Measurements from ENCODE around the gene PDE4D.
"Not testable (repeated sequence)": the region's sequence is repeated elsewhere in the genome, so short reads cannot be mapped to it uniquely, and the experiment has no call there.

PDE4D gene

GRCh38 chr5:59458321-59458720 lies 435.2 kb downstream of the PDE4D start:
- no peak for DNase-seq

- DNase-seq, result no peak
These were observed 443.5 kb downstream of the PDE4D start for GRCh38 chr5:59449905-59450644.

GRCh38 chr5:59446356-59446755 lies 447.2 kb downstream of the PDE4D start:
- no peak for DNase-seq

- no peak for DNase-seq
These were observed 447.8 kb downstream of the PDE4D start for GRCh38 chr5:59445741-59446140.

DNA sequence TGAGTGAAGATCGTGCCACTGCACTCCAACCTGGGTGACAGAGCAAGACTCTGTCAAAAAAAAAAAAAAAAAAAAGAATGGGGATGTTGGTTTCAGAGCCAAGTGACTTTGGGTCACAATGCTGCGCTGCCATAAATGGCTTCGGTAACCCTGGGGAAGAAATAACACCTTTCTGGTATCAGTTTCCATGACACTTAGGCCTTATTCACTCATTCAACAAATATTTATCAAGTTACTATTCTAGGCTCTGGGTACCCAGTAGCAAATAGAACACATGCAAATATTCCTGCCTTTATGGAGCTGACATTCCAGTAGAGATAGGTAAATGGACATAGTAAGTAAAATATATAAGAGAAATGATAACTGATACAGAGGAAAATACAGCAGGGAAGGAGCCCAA lies 454.2 kb downstream of the PDE4D start:
- DNase-seq, result no peak

GRCh38 chr5:59437176-59437575 lies 456.4 kb downstream of the PDE4D start:
- no peak for DNase-seq

- DNase-seq, result no peak
These were observed 457.0 kb downstream of the PDE4D start for GRCh38 chr5:59436364-59437148.

GRCh38 chr5:59433174-59433573 lies 460.4 kb downstream of the PDE4D start:
- no peak for DNase-seq

- no peak for DNase-seq
These were observed 463.4 kb downstream of the PDE4D start for GRCh38 chr5:59430066-59430685.

- DNase-seq, result no peak
These were observed 465.1 kb downstream of the PDE4D start for GRCh38 chr5:59428391-59428790.

GRCh38 chr5:59424515-59424914 lies 469.0 kb downstream of the PDE4D start:
- DNase-seq, result no peak

GRCh38 chr5:59423021-59423420 lies 470.5 kb downstream of the PDE4D start:
- no peak for DNase-seq

GRCh38 chr5:59421986-59422941 lies 471.3 kb downstream of the PDE4D start:
- DNase-seq, result no peak

DNA sequence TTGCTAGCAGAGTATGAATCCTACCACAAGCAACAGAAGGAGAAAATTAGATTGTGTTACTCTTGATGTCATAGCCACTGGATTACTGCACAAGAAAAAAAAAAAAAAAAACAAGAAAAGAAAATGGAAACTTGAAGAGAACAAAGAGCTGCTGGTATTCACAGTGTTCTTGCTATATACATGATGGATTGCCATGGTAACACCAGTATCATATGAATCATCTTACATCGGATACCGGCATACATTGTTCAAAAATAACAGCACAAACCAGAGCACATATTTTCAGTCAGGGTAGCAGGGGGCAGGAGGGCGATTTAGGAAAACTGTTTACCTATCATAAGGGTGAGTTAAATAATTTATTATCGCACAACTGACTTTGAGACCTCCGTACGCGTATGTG lies 472.9 kb downstream of the PDE4D start:
- no peak for DNase-seq

DNA sequence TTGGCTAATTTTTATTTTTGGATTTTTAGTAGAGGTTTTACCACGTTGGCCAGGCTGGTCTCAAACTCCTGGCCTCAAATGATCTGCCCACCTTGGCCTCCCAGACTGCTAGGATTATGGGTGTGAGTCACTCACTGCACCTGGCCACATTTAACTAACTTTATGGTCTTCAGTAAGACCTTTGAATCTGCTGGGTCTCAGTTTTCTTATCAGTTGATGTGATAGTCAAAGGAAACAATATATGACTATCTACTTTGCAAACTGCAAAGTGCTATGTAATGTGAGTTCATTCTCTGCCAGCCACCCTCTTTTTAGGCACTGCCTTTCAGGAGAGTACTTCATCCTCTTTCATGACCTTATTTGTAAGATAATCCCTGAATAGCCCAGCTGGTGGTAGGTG lies 474.7 kb downstream of the PDE4D start:
- no peak for DNase-seq

GRCh38 chr5:59416451-59416850 lies 477.1 kb downstream of the PDE4D start:
- no peak for DNase-seq

GRCh38 chr5:59416026-59416425 lies 477.5 kb downstream of the PDE4D start:
- no peak for DNase-seq

GRCh38 chr5:59412428-59412827 lies 481.1 kb downstream of the PDE4D start:
- no peak for DNase-seq

DNA sequence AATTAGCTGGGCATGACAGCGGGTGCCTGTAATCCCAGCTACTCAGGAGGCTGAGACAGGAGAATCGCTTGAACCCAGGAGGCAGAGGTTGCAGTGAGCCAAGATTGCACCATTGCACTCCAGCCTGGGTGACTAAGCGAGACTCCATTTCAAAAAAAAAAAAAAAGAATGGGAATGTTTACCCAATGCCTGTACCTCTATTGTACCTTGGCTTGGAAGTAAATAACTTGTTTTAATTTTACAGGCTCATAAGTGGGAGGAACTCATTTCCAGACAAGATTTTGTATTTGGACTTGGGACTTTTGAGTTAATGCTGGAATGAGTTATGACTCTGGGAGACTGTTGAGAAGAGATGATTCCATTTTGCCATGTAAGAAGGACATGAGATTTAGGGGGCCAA lies 484.5 kb downstream of the PDE4D start:
- not testable (repeated sequence) for DNase-seq

- DNase-seq, result no peak
These were observed 485.6 kb downstream of the PDE4D start for GRCh38 chr5:59407967-59408366.

DNA sequence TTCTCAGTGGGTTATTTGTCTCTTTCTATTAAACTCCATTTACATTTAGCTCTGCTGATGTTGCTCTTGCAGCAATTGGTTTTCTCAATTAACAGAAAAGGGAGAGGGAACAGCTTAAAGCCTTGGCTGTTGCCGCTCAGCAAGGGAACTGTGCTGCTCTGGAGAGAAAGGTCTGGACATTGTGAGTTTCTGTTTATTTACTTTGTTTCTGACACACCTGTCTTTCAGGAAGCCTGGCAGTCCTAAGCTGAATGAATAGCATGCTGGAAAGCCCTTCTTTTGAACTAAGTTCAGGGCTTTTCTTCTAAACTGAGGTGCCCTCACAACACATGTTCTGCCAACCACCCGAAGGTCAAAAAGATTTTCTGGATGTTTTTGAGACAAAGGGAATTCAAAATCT lies 491.9 kb downstream of the PDE4D start:
- no peak for DNase-seq

- DNase-seq, result not testable (repeated sequence)
These were observed 498.6 kb downstream of the PDE4D start for GRCh38 chr5:59394956-59395355.

Measured in NCI-H2171 treated with DMSO at 0.1 percent for 48 hours (cell line).